Neural crest cell (in vitro differentiated cells): Measurements from ENCODE around the gene CREB5. TPM values are rescaled to one million over a fixed set of nuclear protein-coding genes. Genes with fewer than 3 reads are reported as not detected.
"Not testable (repeated sequence)": the region's sequence is repeated elsewhere in the genome, so short reads cannot be mapped to it uniquely, and the experiment has no call there.

ENCODE experiments used
- DNase-seq: peaks from one replicate; pipeline ENCODE4 v3.0.0; 2021; ENCODE audit warnings: low read depth, mixed read lengths, low spot score
- H3K27ac Mint-ChIP-seq: one replicate; pipeline ENCODE4 v1.8.0; 2021; ENCODE audit warnings: mild to moderate bottlenecking, mixed read lengths; ENCODE audit not compliant: unreplicated experiment
- H3K27me3 Mint-ChIP-seq: 2 replicates; pipeline ENCODE4 v1.8.0; 2021; ENCODE audit warnings: low read depth, mild to moderate bottlenecking, mixed read lengths
- H3K36me3 Mint-ChIP-seq: 2 replicates; pipeline ENCODE4 v1.8.0; 2021; ENCODE audit warnings: low read depth, mild to moderate bottlenecking, mixed read lengths
- H3K4me1 Mint-ChIP-seq: 2 replicates; pipeline ENCODE4 v1.8.0; 2021; ENCODE audit warnings: mixed read lengths
- H3K4me3 Mint-ChIP-seq: one replicate; pipeline ENCODE4 v1.8.0; 2021; ENCODE audit warnings: mild to moderate bottlenecking, mixed read lengths
- H3K9me3 Mint-ChIP-seq: 2 replicates; pipeline ENCODE4 v1.8.0; 2021; ENCODE audit warnings: mixed read lengths
- CTCF ChIP-seq: fragments of 200-600 bp; sonication (generic); conservative IDR thresholded peaks from 2 replicates; pipeline ENCODE4 v1.5.0; 2021; ENCODE audit warnings: antibody characterized with exemption, mild to moderate bottlenecking
- total RNA-seq: library from RNA; stranded (reverse); gene quantifications from 2 replicates; pipeline ENCODE4 v1.2.1, GENCODE V29; 2021

Gene CREB5
- total RNA-seq, 1 donor from 2014 or later = 8.3 TPM

GRCh38 chr7:28395831-28396230 lies 16.5 kb upstream of the CREB5 start:
- H3K27ac Mint-ChIP-seq = no peak overlapping the region
- no peaks in the 10 kb centered on the region for H3K4me1 Mint-ChIP-seq
- no peaks in the 10 kb centered on the region for H3K9me3 Mint-ChIP-seq
- H3K27me3 Mint-ChIP-seq = no peaks in the 10 kb centered on the region
- no peak overlapping the region for H3K4me3 Mint-ChIP-seq
- TF ChIP-seq CTCF = no peak
- DNase-seq = no peak
- H3K36me3 Mint-ChIP-seq = no peaks in the 10 kb centered on the region

- Mint-ChIP-seq H3K4me1 (no peaks in the 10 kb centered on the region), H3K27ac (no peak overlapping the region), H3K4me3 (no peak overlapping the region), H3K36me3 (no peaks in the 10 kb centered on the region), H3K27me3 (no peaks in the 10 kb centered on the region), H3K9me3 (no peaks in the 10 kb centered on the region)
- TF ChIP-seq CTCF = no peak
- no peak for DNase-seq
Measured at GRCh38 chr7:28397141-28397540, 15.2 kb upstream of the CREB5 start.

GRCh38 chr7:28400838-28401360 lies 11.4 kb upstream of the CREB5 start:
- no peaks in the 10 kb centered on the region for H3K9me3 Mint-ChIP-seq
- DNase-seq = no peak
- H3K4me3 Mint-ChIP-seq = no peak overlapping the region
- no peaks in the 10 kb centered on the region for H3K36me3 Mint-ChIP-seq
- no peak for TF ChIP-seq CTCF
- H3K27ac Mint-ChIP-seq = no peak overlapping the region
- no peaks in the 10 kb centered on the region for H3K4me1 Mint-ChIP-seq
- peaks cover 2% of the 10 kb centered on the region for H3K27me3 Mint-ChIP-seq

GRCh38 chr7:28401567-28401966 lies 10.8 kb upstream of the CREB5 start:
- not testable (repeated sequence) for H3K4me1 Mint-ChIP-seq, H3K9me3 Mint-ChIP-seq, H3K4me3 Mint-ChIP-seq, DNase-seq, H3K27me3 Mint-ChIP-seq, H3K36me3 Mint-ChIP-seq, H3K27ac Mint-ChIP-seq

GRCh38 chr7:28405662-28406061 lies 6.7 kb upstream of the CREB5 start:
- no peak overlapping the region for H3K27ac Mint-ChIP-seq
- peaks cover 16% of the 10 kb centered on the region for H3K4me1 Mint-ChIP-seq
- H3K27me3 Mint-ChIP-seq = peaks cover 29% of the 10 kb centered on the region
- no peak for TF ChIP-seq CTCF
- no peak overlapping the region for H3K4me3 Mint-ChIP-seq
- H3K9me3 Mint-ChIP-seq = no peaks in the 10 kb centered on the region
- H3K36me3 Mint-ChIP-seq = no peaks in the 10 kb centered on the region
- no peak for DNase-seq

GRCh38 chr7:28406192-28406591 lies 6.1 kb upstream of the CREB5 start:
- peaks cover 34% of the 10 kb centered on the region for H3K27me3 Mint-ChIP-seq
- DNase-seq = no peak
- H3K4me3 Mint-ChIP-seq = no peak overlapping the region

More at GRCh38 chr7:28406192-28406591, 6.1 kb upstream of the CREB5 start:
- TF ChIP-seq CTCF = no peak
- Mint-ChIP-seq H3K36me3 (no peaks in the 10 kb centered on the region), H3K4me1 (peaks cover 21% of the 10 kb centered on the region), H3K9me3 (no peaks in the 10 kb centered on the region), H3K27ac (no peak overlapping the region)
